GM21576 (cell line): ENCODE results near the gene HUWE1.

Source experiments
- ATAC-seq: cut with Tn5 transposase; IDR thresholded peaks from one replicate; pipeline ENCODE4 v1.9.1; 2021; ENCODE audit warnings: mild to moderate bottlenecking, moderate library complexity; ENCODE audit not compliant: unreplicated experiment

HUWE1 gene

DNA sequence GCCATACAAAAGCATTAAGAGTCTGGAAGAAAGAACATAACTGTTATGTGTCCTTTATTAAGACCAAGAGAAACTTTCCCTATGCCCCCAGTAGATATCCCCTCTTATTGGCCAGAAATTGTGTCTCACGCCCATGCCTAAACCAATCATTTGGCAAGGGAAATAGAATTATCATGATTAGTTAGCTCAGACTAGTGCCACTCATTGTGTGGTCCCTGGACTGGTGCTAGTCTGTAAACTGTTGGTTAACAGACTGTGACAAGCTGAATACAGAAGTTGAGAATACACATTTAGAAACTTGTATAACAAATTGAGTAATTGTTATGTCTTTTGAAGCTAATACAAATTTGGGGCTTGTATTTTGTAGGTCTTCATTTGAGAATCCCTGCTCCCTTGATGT lies 8.1 kb upstream of the HUWE1 start:
- no peak for ATAC-seq

DNA sequence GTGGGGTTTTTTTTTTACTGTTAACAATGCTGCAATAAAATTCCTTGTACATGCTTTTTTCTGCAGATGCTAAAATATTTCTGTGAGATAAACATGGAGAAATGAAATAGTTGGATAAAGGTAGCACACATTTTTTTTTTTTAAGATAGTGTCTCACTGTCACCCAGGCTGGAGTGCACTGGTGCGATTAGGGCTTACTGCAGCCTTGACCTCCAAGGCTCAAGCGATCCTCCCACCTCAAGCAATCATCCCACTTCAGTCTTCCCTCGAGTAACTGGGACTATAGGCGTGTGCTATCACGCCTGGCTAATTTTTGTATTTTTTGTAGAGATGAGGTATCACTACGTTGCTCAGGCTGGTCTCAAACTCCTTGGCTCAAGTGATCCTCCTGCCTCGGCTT lies 1.8 kb upstream of the HUWE1 start:
- ATAC-seq: no peak

DNA sequence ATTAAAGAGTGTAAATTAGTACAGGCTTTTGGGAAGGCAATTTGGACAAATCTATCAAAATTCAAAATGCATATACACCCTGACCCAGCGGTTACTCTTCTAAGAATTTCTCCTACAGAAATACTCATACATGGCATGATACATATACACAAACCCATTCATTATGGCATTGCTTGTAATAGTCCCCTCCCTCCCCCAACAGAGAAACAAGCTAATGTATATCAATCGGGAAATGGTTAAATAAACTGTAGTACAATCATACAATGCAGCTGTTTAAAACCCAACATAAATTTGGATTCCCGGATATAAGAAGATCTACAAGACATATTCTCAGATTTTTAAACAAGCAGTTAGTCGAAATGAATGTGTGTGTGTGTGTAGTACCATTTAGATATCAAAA lies 808 bp downstream of the HUWE1 start:
- ATAC-seq: no peak

DNA sequence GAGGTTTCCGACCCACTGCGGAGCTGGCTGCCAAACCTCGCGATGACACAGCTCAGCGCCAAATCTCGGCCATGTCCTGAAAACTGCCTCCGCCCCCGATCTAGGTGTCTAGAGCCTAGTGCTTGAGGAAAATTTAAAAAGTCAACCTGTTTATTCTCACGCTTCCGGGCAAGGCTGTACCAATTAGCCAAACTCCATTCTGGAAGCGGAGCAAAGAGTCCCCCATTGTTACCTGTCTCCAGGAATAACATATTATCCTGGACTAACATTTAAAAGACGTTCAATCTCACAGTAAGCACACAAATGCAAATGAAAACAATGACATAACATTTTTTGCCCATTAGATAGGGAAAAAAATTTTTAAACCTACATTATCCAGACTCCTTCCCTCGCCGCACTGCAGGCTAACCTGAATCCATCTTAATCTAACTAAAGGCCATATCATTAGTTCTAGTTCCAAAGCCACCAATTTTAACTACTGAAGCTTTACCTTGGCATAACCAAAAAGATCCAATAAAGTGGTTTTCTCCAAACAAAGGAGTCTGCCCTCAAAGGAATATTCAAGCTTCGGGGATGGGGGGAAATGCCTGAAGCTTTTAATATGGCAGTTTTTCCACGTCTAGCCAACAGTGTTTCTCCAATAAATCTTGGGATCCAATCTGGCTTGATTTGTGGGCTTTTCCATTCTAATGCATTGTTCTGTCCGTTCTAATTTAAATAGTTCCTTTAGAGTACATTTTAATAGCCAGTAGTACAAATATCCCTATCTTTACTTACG lies 1.9 kb downstream of the HUWE1 start:
- ATAC-seq: no peak

DNA sequence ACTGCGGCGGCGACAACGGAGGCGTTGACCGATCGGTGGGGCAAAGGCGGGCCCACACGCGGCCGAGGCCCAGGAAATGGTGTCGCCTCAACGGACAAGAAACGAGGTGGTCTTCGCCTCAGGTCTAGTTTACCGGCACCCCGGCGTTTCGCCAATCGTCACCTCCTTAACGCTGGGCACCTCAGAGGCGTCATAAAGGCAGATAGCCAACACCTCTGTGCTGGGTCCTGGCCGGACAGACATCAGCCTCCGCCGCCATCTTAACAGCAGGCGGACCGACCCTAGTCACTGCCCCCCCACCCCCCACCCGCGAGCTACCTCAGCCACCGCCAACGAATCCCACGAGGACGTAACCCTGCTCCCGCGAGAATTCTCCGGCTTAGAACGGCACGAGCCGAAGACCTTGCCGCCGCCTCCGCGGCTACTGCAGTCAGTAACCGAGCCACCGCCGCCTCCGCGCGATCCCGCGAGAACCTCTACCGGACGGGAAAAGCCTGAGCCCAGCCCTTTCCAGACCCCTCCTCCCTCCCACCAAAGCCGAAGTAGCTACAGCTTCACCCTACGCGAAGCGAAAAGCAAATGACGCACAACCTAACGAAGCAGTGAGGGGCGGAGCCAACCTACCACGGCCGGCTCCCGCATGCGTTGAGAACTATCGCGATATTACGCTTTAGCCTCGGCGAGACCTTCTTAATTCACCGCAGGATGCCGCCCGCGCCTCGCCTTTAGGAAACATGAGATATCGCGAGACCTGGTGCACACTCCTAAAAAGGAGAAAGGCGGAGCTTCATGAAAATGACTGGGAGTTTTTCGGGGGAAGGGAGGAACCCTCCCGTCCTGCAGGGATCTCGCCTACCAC lies 2.7 kb downstream of the HUWE1 start:
- peak; percentile 69 for ATAC-seq

DNA sequence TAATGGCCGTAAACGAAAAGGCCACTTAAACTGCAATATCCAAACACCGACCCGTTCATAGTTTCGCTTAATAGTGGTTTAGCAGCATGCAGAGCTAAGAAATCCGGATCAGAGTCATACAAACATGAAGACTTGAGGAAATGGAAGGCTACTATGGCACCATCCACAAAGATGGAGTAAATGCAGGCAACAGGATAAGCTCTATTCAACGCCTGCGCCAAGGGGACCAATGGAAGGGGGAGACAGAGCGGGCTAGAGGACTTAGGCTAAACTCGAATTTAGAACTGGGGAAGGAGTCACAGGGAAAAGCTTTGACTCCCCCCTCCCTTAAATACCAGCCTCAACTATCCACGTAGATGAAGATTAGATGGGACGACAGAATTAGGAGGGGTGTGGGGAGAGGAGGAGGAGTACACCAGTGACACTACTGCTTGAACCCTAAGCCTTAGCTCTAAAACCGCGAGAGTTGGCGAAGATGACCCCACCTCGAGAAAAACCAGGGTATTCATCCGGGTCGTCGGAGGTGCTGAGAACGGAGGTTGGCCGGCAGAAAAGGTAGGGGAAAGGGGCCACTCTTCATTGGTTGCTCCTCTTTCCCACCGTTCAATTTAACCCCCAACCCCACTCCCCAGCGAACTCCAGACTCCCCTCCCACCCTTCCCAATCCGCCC lies 3.5 kb downstream of the HUWE1 start:
- no peak for ATAC-seq

DNA sequence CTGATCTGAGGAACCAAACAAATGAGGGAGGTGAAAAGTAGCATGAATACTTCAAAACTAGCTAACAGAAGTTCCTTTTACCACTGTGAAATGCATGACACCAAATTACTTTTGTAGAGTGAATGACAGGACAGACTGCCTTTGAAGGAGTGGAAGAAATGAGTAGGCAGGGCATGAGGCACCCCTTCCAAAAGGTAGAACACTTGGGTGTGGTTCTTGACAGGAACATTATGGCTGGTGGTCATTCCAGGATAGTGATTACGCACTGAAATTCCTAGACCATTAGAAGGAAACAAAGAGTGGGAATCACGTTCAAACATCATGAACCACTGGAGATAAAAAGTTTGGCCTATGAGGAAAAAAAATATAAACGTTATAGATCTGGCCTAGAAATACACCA lies 4.9 kb downstream of the HUWE1 start:
- ATAC-seq: no peak

DNA sequence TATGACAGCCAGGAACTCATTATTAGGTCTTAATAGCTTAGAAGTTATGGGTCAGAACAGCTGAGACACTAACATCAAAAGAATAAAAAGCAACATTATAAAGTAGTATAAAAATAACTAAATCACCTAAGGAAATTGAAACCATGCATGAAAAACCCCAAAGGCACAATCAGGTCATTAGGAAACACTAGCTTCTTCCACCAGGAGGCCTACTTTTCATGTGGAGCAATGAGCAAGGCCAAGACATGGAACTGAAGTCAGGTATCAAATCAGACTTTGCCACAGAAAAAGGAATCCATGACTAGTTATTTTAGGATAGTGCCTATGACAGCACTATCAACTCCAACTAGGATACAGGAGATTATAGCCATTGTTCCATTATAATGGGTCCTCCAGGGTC lies 7.9 kb downstream of the HUWE1 start:
- no peak for ATAC-seq

DNA sequence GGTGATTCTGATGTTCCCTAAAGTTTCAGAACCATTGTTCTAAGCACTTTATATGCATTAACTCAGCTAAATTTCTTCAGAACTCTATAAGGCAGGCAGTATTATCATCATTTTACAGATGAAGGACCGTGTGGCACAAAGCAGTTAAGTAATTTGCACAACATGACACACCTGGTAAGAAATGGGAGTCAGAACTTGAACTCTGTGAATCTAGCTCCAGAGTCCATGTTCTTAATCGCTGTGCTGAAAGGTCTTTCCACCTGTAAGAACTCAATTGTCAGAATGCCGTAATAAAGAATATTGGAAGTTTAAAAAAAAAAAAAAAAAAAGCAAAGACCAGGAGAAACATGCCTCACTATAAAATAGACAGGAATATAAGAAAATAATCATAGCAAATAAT lies 9.2 kb downstream of the HUWE1 start:
- no peak for ATAC-seq

DNA sequence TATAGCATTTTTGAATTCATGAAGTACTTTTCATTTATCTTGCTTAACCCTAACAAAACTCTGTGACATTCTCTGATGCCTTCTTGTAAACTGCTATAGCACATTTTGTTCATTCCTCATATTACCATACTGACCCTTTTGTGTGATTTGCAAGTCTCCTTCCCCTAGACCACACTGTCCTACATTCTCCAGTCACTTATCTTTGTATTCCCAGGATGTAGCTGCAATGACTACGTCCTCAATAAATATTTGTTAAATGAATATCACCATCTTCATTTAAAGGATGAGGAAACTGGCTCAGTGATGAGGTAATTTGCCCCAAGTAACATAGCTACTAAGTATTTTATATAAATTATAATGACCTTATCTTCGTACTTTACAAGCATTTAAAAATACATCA lies 11.9 kb downstream of the HUWE1 start:
- no peak for ATAC-seq

DNA sequence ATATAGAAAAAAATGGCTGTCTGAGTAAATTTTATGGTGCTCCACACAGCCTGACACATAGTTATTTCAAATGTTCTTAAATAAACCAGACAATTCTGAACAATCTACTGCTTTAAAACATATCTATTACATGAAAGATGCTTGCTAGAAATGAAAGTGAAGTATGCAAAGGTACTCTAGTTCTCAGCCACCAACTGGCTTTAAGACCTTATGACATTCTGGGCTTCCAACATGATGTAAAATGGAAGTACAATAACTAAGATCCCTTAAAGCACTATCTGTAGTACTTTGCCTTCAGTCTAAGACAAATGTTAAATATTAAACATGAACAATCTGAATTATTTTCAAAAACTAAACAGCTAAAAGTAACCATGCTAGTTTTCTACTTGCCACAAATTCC lies 17.3 kb downstream of the HUWE1 start:
- no peak for ATAC-seq

DNA sequence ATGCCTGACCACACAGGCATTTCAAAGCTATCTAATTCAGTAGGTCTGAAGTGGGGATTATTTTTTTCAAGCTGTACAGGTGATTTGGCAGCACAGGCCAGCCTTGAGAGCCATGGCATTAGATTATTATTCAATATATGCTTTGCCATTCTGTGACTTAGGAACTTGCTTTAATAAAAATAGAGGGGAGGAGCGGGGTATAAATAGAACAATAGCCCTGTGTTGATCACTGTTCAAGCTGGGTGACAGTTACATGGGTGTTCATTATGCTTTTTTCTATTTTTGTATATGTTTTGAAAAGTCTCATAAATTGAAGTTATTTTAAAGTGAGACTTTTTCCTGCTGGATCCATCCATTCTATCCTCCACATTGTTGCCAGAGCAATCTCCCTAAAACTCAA lies 20.3 kb downstream of the HUWE1 start:
- ATAC-seq: no peak

DNA sequence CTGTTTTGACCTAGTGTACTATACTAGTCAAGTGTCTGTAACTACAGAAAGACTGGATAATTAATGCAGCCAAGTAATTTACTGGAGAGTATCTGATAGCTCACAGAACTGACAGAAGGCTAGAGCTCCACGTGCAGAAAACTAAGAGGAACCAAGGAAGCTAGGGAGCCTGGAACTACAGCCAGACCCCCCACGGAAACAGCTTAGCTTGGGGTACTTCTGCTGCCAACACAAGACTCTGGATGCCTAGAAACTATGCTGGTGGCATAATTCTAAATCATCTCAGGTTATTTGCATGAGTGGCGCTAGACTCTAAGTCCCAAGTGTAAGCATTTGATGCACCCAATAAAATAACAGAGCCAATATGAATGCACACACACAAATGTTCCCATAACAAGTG lies 26.5 kb downstream of the HUWE1 start:
- no peak for ATAC-seq

DNA sequence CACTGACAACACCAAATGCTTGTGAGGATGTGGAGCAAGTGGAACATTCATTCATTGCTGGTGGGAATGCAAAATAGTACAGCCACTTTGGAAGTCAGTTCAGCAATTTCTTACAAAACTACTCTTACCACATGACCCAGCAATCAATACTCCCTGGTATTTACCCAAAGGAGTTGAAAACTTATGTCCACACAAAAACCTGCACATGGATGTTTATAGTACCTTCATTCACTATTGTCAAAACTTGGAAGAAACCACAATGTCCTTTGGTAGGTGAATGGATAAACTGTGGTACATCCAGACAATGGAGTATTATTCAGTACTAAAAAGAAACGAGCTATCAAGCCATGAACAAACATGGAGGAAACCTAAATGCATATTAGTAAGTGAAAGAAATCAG lies 27.5 kb downstream of the HUWE1 start:
- no peak for ATAC-seq

DNA sequence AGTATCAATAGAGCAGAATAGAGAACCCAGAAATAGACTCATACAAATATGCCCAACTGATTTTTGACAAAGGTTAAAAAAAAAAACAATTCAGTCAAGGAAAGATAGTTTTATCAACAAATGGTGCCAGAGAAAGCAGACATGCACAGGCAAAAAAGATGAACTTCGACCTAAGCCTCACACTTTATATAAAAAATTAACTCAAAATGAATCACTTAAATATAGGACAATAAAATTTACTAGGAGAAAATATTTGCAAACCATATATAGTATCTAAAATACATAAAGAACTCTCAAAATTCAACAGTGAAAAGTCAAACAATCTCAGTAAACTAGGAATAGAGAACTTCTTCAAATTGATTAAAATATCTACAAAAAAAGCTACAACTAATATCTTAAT lies 29.7 kb downstream of the HUWE1 start:
- ATAC-seq: no peak

DNA sequence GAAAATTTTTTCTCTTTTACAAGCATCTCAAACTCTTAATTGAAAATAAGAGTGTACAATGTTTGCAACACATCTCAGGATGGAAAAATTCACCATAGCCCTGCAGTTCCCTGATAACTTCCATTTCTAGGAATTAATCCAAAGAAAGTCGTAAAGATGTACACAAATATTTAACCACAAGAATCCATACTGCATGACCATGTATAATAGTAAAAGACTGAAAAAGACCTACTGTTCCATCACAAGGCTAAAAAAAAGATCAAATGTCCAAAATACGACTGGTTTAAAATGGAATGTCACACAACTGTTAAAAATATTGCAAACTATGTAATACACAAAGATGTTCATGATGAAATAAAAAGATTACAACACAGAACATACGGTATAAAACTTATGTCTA lies 32.1 kb downstream of the HUWE1 start:
- ATAC-seq: no peak

DNA sequence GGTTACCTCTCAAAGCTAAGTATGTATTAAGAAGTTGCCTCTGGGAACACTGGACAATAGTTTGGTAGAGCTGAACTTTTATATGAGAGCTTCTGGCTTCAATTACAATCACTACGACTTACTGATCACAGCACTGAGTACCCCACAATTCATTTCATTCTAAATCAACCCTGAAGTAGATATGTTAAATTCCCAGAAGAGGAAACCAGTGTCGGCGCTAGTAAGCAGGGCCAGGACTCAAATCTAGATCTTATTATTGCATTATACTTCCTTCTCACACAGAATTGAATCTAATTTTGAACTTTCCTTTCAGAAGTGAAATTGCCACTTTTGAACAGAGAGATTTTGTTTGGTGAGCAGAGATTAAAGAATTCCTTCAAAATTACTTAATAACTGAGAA lies 41.8 kb downstream of the HUWE1 start:
- no peak for ATAC-seq

DNA sequence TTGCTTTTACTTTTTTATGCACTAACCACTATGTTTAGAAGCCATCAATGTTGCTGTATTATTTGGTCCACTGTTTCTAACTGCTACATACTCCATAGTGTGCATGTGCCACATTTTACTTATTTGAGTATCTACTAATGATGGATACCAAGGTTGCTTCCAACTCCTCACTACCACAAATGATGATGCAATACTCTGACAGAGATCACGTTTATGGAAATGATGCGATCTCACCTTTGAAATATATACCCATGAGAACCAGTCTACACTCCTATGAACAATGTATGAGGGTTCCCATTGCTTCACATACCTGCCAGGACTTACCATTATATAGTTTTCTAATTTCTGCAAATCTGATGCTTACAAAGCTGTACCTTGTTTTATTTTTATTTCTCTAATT lies 44.2 kb downstream of the HUWE1 start:
- ATAC-seq: no peak

DNA sequence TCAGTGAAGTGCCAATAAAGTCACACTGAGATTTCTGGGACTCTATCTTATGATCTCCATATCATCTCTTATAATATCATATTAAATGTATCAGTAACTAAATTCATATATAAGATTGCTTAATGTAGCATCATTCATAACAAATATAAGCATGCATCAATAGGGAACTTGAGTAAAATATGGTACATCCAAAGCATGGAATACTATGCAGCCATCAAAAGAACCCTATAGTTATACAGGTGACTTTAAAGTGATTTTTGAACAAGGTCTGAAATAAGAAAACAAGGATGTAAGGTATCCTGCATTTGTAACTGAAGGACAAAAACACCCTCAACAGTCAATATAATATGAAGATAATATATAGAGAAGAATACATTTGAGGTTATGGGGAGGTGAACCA lies 47.3 kb downstream of the HUWE1 start:
- no peak for ATAC-seq

DNA sequence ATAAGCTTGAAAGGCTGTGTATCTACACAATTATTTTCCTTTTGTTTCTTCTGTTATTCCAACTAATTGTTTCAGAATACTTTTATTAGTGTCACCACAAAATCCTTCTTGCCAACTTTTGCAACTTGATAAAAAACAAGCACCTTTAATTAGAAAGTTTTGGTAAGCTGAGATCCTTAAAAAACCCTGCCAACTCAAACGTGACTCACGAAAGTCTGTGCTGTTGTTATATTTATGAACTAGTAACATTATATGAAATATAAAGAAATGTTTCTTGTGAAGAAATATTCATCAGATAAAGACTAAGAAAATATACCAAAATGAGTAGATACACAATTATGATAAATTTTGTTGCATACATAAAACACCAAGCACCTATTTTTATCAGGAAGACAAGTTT lies 49.0 kb downstream of the HUWE1 start:
- ATAC-seq: no peak

DNA sequence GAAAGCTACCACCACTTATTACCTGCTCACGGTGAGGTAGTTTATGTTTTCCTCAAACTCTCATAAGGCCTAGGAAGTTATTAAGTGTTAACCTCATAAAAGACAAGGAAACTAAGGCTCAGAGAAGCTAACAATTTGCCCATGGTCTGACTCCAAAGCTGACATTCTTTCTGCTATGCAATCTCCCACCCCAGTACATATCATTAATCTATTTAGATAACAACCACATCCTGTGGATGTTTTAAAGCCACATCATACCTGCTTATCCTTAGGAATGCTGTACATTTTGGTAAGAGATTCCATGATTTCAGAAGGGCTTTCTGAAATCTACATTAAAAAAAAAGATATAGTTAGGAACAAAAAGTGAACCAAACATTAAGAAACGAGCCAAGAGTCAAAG lies 55.4 kb downstream of the HUWE1 start:
- no peak for ATAC-seq

DNA sequence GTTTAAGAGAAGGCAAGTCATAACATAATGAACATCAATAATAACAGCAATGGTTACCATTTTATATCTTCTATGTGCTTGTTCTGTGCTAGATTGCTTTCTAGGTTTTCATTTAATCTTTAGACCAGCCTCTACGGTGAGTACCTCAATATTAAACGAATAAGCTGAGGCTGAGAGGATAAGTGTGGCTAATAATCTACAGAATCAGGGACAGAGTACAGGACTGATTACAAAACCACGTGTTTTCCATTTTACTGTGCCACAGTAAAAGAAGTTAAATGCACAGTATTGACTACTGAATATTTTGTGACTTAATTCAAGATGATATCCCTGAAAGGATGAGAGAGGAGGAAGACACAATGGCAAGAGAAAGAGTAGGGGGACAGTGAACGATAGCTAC lies 56.3 kb downstream of the HUWE1 start:
- ATAC-seq: no peak
